ENCODE measurements around the gene UCMA. TPM values are rescaled to one million over a fixed set of nuclear protein-coding genes. Genes with fewer than 3 reads are reported as not detected.

UCMA gene
- total and polyA plus RNA-seq, 2 of the 4 experiments (the other 2 are of a cell fraction), result not detected

DNA sequence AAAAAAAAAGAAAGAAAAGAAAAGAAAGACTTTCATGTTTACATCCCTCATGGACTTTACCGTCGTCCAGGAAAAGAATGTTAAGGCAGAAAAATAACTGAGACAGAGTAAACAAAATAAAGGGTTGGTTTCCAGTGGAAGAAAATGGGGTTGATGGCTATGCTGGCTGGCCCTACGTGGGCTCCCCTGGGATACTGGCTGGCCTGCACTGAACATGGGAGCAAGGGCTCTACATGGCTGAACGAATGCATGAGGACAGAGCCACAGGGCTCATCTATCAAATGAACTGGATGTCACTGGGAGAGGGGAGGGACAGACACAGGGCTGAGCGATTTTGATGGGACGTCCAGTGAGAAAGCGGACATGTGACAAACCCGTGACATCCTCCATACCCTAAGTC is 2.5 kb upstream of the UCMA start:
- dilution Hi-C loops (cut with HindIII; ENCODE audit: low sequenced_read_pairs, unreplicated experiment), result no loop called here

More for the DNA sequence above, 2.5 kb upstream of the UCMA start:
- no peak overlapping the region for H2BK5ac ChIP-seq (ENCODE audit: low read depth, low read length, poor library complexity, severe bottlenecking)
- no peak overlapping the region for H2BK15ac ChIP-seq (ENCODE audit: low read depth, low read length)
- no peak overlapping the region for H2AK5ac ChIP-seq (ENCODE audit: low read depth, low read length)
- H2AK9ac ChIP-seq (replicated peaks; ENCODE audit: low read depth, low read length, poor library complexity), result no peak overlapping the region
- peaks cover 24% of the 10 kb centered on the region; the same call in 1 of the 2 replicates for H3K27me3 ChIP-seq (ENCODE audit: control insufficient read depth, insufficient read depth, low read length)
- H4K91ac ChIP-seq (ENCODE audit: insufficient read depth, low read depth, low read length), result no peak overlapping the region
- no TSS peak for BruUV-seq (replicated peaks)
- intact Hi-C loops (cut with micrococcal nuclease) (no loop called here), in situ Hi-C loops (cut with MboI; ENCODE audit: low sequenced_read_pairs) (no loop called here)
- no peak for DNase-seq
- no peak overlapping the region for H2BK20ac ChIP-seq (ENCODE audit: low read depth, low read length)
- H4K20me1 ChIP-seq (ENCODE audit: insufficient read depth, low read length), result no peaks in the 10 kb centered on the region
- TF ChIP-seq BHLHE40 (IDR thresholded peaks at IDR 0.05; ENCODE audit: low read depth, low read length) (no peak), CEBPB (IDR thresholded peaks at IDR 0.05; ENCODE audit: low read depth, low read length) (no peak), FOS (IDR thresholded peaks at IDR 0.05; ENCODE audit: low read depth, low read length) (no peak), POLR2A (IDR thresholded peaks at IDR 0.05; ENCODE audit: low read depth, low read length) (no peak), RFX5 (IDR thresholded peaks at IDR 0.05; ENCODE audit: low read depth, low read length) (no peak), MXI1 (IDR thresholded peaks at IDR 0.05; ENCODE audit: borderline replicate concordance, low read depth, low read length) (no peak), USF2 (IDR thresholded peaks at IDR 0.05; ENCODE audit: low read depth, low read length) (no peak), RAD21 (IDR thresholded peaks at IDR 0.05; ENCODE audit: low read length) (no peak), SMC3 (IDR thresholded peaks at IDR 0.05; ENCODE audit: low read depth, low read length) (no peak), MAFK (IDR thresholded peaks at IDR 0.05; ENCODE audit: low read depth, low read length) (no peak), MAZ (IDR thresholded peaks at IDR 0.05; ENCODE audit: borderline replicate concordance, low read depth, low read length) (no peak), NFE2L2 (IDR thresholded peaks at IDR 0.05; ENCODE audit: low read depth, low read length) (no peak), CHD1 (IDR thresholded peaks at IDR 0.05; ENCODE audit: low read depth, low read length) (no peak)
- TF ChIP-seq, protein P1, sequence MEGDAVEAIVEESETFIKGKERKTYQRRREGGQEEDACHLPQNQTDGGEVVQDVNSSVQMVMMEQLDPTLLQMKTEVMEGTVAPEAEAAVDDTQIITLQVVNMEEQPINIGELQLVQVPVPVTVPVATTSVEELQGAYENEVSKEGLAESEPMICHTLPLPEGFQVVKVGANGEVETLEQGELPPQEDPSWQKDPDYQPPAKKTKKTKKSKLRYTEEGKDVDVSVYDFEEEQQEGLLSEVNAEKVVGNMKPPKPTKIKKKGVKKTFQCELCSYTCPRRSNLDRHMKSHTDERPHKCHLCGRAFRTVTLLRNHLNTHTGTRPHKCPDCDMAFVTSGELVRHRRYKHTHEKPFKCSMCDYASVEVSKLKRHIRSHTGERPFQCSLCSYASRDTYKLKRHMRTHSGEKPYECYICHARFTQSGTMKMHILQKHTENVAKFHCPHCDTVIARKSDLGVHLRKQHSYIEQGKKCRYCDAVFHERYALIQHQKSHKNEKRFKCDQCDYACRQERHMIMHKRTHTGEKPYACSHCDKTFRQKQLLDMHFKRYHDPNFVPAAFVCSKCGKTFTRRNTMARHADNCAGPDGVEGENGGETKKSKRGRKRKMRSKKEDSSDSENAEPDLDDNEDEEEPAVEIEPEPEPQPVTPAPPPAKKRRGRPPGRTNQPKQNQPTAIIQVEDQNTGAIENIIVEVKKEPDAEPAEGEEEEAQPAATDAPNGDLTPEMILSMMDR (conservative IDR thresholded peaks at IDR 0.05; ENCODE audit: low read depth, low read length), result no peak
- ATAC-seq (ENCODE audit: low read depth), result no peak
- no peak overlapping the region for H3K56ac ChIP-seq (ENCODE audit: extremely low read depth, insufficient read depth, low read length)
- H3K27ac ChIP-seq (ENCODE audit: insufficient read depth, low read length), result no peak overlapping the region
- H3K9me1 ChIP-seq (ENCODE audit: insufficient read depth, low read length), result no peaks in the 10 kb centered on the region
- no peak overlapping the region for H4K5ac ChIP-seq (ENCODE audit: low read depth, low read length)
- H3K18ac ChIP-seq (ENCODE audit: low read depth, low read length), result no peak overlapping the region
- no peak overlapping the region for H3K4ac ChIP-seq (ENCODE audit: low read depth, low read length)
- no peaks in the 10 kb centered on the region for H3K79me1 ChIP-seq (ENCODE audit: low read depth in 1 of 2, low read length in 2 of 2)
- H3K9me3 ChIP-seq (ENCODE audit: control insufficient read depth, insufficient read depth, low read length), result no peaks in the 10 kb centered on the region
- POLR2A ChIA-PET (ENCODE audit: unreplicated experiment), result no interaction called here
- H2AFZ ChIP-seq (replicated peaks; ENCODE audit: low read length, poor library complexity), result no peak overlapping the region
- no peak overlapping the region for H3K4me2 ChIP-seq (ENCODE audit: low read depth, low read length)
- WGBS, 2 experiments (ENCODE audit: extremely low coverage in 2 of 2, insufficient read length in 1 of 2), result no CpG with 5 or more reads among the region's 8 CpGs
- no peaks in the 10 kb centered on the region for H3K4me1 ChIP-seq (ENCODE audit: control insufficient read depth, insufficient read depth, low read length)
- H2BK120ac ChIP-seq (ENCODE audit: low read depth, low read length), result no peak overlapping the region
- no peak overlapping the region for H3K4me3 ChIP-seq (ENCODE audit: insufficient read depth, low read depth, low read length)
- no peak overlapping the region for H4K8ac ChIP-seq (ENCODE audit: low read depth in 2 of 2, low read length in 2 of 2)
- no peaks in the 10 kb centered on the region for H3K36me3 ChIP-seq (ENCODE audit: control insufficient read depth, insufficient read depth, low read length)
- H3K23ac ChIP-seq (ENCODE audit: low read depth, low read length), result no peak overlapping the region
- no peak overlapping the region for H3K14ac ChIP-seq (replicated peaks; ENCODE audit: low read depth, low read length)
- H3K9ac ChIP-seq (ENCODE audit: low read depth, low read length), result no peak overlapping the region
- CTCF ChIA-PET, result interaction anchor here (0.6 kb wide), 1 partner anchor 107 kb away, joined by 3 read pairs; no protein-coding TSS in a partner anchor
